Osteoblast (primary cell): ENCODE results near the gene EGFL8. TPM values are rescaled to one million over a fixed set of nuclear protein-coding genes. Genes with fewer than 3 reads are reported as not detected.

Experiments
- DNase-seq: peaks from one replicate; pipeline ENCODE4 v3.0.0; 2011; ENCODE audit warnings: low spot score, mixed read lengths; ENCODE audit not compliant: insufficient read length; ENCODE audit errors: missing footprints
- H2AFZ ChIP-seq: 2 replicates; pipeline ENCODE4 v1.6.0; 2011; ENCODE audit warnings: mild to moderate bottlenecking, low read length
- H3K27ac ChIP-seq: 2 replicates; pipeline ENCODE4 v1.5.1; 2011; ENCODE audit warnings: mild to moderate bottlenecking, low read depth, low read length, moderate library complexity
- H3K27me3 ChIP-seq: 2 replicates; pipeline ENCODE4 v1.6.0; 2012; ENCODE audit warnings: mild to moderate bottlenecking, control low read depth, inconsistent platforms, low read length, moderate library complexity; ENCODE audit not compliant: insufficient read depth
- H3K36me3 ChIP-seq: 2 replicates; pipeline ENCODE4 v1.5.1; 2011; ENCODE audit warnings: mild to moderate bottlenecking, low read length, control low read depth, moderate library complexity; ENCODE audit not compliant: insufficient read depth
- H3K4me1 ChIP-seq: 2 replicates; pipeline ENCODE4 v1.5.1; 2011; ENCODE audit warnings: mild to moderate bottlenecking, low read length, control low read depth, moderate library complexity; ENCODE audit not compliant: insufficient read depth
- H3K4me2 ChIP-seq: 2 replicates; pipeline ENCODE4 v1.6.0; 2011; ENCODE audit warnings: mild to moderate bottlenecking, low read length; ENCODE audit not compliant: insufficient read depth
- H3K4me3 ChIP-seq: fragments of 200-600 bp; sonication (generic); 3 replicates; pipeline ENCODE4 v1.5.1; 2012; ENCODE audit warnings: mild to moderate bottlenecking, low read length, inconsistent platforms; ENCODE audit not compliant: insufficient read depth
- H3K79me2 ChIP-seq: 2 replicates; pipeline ENCODE4 v1.6.0; 2012; ENCODE audit warnings: mild to moderate bottlenecking, low read length, control low read depth, inconsistent platforms; ENCODE audit not compliant: insufficient read depth
- H3K9me3 ChIP-seq: 2 replicates; pipeline ENCODE4 v1.5.1; 2011; ENCODE audit warnings: low read depth, low read length, control low read depth
- H4K20me1 ChIP-seq: 2 replicates; pipeline ENCODE4 v1.6.0; 2012; ENCODE audit warnings: mild to moderate bottlenecking, low read length, control low read depth; ENCODE audit not compliant: insufficient read depth
- CTCF ChIP-seq: IDR thresholded peaks from 2 replicates; pipeline ENCODE4 v1.5.1; 2011; ENCODE audit warnings: mild to moderate bottlenecking, low read depth, low read length, moderate library complexity; ENCODE audit errors: extremely low read depth
- total RNA-seq: library from RNA; depleted of rRNA; stranded (reverse); fragments of >200 nt; gene quantifications from 2 replicates; pipeline ENCODE4 v1.2.3, GENCODE V29; 2012

The EGFL8 gene
- total RNA-seq, 1 donor, result 0.36 TPM

GRCh38 chr6:32154514-32155161, 9.8 kb upstream of the EGFL8 start:
- H3K9me3 ChIP-seq, result no peaks in the 10 kb centered on the region
- peaks cover 3% of the 10 kb centered on the region for H3K27me3 ChIP-seq
- peak overlapping the region; percentile 90 for H3K27ac ChIP-seq
- peak; percentile 83 for DNase-seq
- peak; percentile 54 for TF ChIP-seq CTCF
- H3K4me2 ChIP-seq, result peak overlapping the region; percentile 91
- H3K4me1 ChIP-seq, result peaks cover 24% of the 10 kb centered on the region
- H4K20me1 ChIP-seq, result peaks cover 6% of the 10 kb centered on the region
- H3K79me2 ChIP-seq, result peaks cover 18% of the 10 kb centered on the region
- H2AFZ ChIP-seq, result peak overlapping the region; percentile 97
- H3K36me3 ChIP-seq, result peaks cover 14% of the 10 kb centered on the region
- H3K4me3 ChIP-seq, result peak overlapping the region; percentile 97

- Histone ChIP-seq H3K36me3 (peaks cover 14% of the 10 kb centered on the region), H3K4me1 (peaks cover 24% of the 10 kb centered on the region), H3K27ac (no peak overlapping the region), H2AFZ (no peak overlapping the region), H3K79me2 (peaks cover 18% of the 10 kb centered on the region), H3K9me3 (no peaks in the 10 kb centered on the region), H3K4me2 (no peak overlapping the region), H4K20me1 (peaks cover 6% of the 10 kb centered on the region), H3K27me3 (no peaks in the 10 kb centered on the region), H3K4me3 (no peak overlapping the region)
- no peak for DNase-seq
- TF ChIP-seq CTCF, result no peak
Observed at GRCh38 chr6:32156891-32157290, 7.5 kb upstream of the EGFL8 start.

GRCh38 chr6:32158052-32158451, 6.3 kb upstream of the EGFL8 start:
- H3K4me2 ChIP-seq, result no peak overlapping the region
- TF ChIP-seq CTCF, result no peak
- no peak overlapping the region for H3K27ac ChIP-seq
- H3K36me3 ChIP-seq, result peaks cover 20% of the 10 kb centered on the region
- DNase-seq, result peak; percentile 22
- H3K4me3 ChIP-seq, result no peak overlapping the region
- peaks cover 12% of the 10 kb centered on the region for H3K4me1 ChIP-seq
- H2AFZ ChIP-seq, result no peak overlapping the region
- peaks cover 6% of the 10 kb centered on the region for H4K20me1 ChIP-seq
- peaks cover 18% of the 10 kb centered on the region for H3K79me2 ChIP-seq
- H3K9me3 ChIP-seq, result no peaks in the 10 kb centered on the region
- no peaks in the 10 kb centered on the region for H3K27me3 ChIP-seq

GRCh38 chr6:32163559-32164258, 686 bp upstream of the EGFL8 start:
- H3K27me3 ChIP-seq, result no peaks in the 10 kb centered on the region
- TF ChIP-seq CTCF, result no peak

More at GRCh38 chr6:32163559-32164258, 686 bp upstream of the EGFL8 start:
- Histone ChIP-seq H3K9me3 (no peaks in the 10 kb centered on the region), H3K27ac (no peak overlapping the region), H3K79me2 (no peaks in the 10 kb centered on the region), H3K4me3 (no peak overlapping the region), H3K4me1 (peaks cover under 1% of the 10 kb centered on the region), H3K36me3 (peaks cover 22% of the 10 kb centered on the region), H4K20me1 (no peaks in the 10 kb centered on the region), H2AFZ (no peak overlapping the region), H3K4me2 (no peak overlapping the region)
- DNase-seq, result peak; percentile 37
